NK-92 (cell line): ENCODE results near the gene DLG1.

Source experiments
- DNase-seq: peaks from one replicate; lab custom pipeline; 2025; ENCODE audit not compliant: unreplicated experiment; lab: John Stamatoyannopoulos, UW

DLG1 gene

GRCh38 chr3:197021729-197022404 is 276.5 kb downstream of the DLG1 start:
- DNase-seq: no peak

- DNase-seq: no peak
These were observed 277.2 kb downstream of the DLG1 start for GRCh38 chr3:197021231-197021630.

GRCh38 chr3:197019535-197019934 is 278.9 kb downstream of the DLG1 start:
- DNase-seq: no peak

GRCh38 chr3:197019021-197019420 is 279.4 kb downstream of the DLG1 start:
- DNase-seq: no peak

GRCh38 chr3:197017003-197017402 is 281.4 kb downstream of the DLG1 start:
- no peak for DNase-seq

- DNase-seq: no peak
These were observed 282.3 kb downstream of the DLG1 start for GRCh38 chr3:197015790-197016736.

- DNase-seq: no peak
These were observed 283.4 kb downstream of the DLG1 start for GRCh38 chr3:197014942-197015575.

GRCh38 chr3:197014024-197014423 is 284.4 kb downstream of the DLG1 start:
- no peak for DNase-seq

GRCh38 chr3:197012540-197012883 is 285.9 kb downstream of the DLG1 start:
- no peak for DNase-seq

GRCh38 chr3:197011780-197012539 is 286.5 kb downstream of the DLG1 start:
- DNase-seq: no peak

- no peak for DNase-seq
These were observed 287.7 kb downstream of the DLG1 start for GRCh38 chr3:197010556-197011351.

GRCh38 chr3:197009532-197010019 is 288.8 kb downstream of the DLG1 start:
- no peak for DNase-seq

GRCh38 chr3:197008436-197009209 is 289.8 kb downstream of the DLG1 start:
- DNase-seq: no peak

- DNase-seq: no peak
These were observed 290.5 kb downstream of the DLG1 start for GRCh38 chr3:197007953-197008352.

GRCh38 chr3:197007296-197007940 is 291.0 kb downstream of the DLG1 start:
- DNase-seq: no peak

GRCh38 chr3:197006860-197007259 is 291.6 kb downstream of the DLG1 start:
- no peak for DNase-seq

- no peak for DNase-seq
These were observed 292.0 kb downstream of the DLG1 start for GRCh38 chr3:197006446-197006845.

GRCh38 chr3:197003461-197004385 is 294.7 kb downstream of the DLG1 start:
- no peak for DNase-seq
